GM20431 (cell line): ENCODE measurements around the gene ANKRD44.
"Not testable (repeated sequence)": the region's sequence is repeated elsewhere in the genome, so short reads cannot be mapped to it uniquely, and the experiment has no call there.

Experiments used
- in situ Hi-C: fragments of 300-500 bp; cut with MseI, MboI; formaldehyde crosslinking; loops from one replicate; pipeline ENCODE4 v1.15.0; 2020; ENCODE audit warnings: low sequenced_read_pairs; ENCODE audit not compliant: unreplicated experiment

Gene ANKRD44

DNA sequence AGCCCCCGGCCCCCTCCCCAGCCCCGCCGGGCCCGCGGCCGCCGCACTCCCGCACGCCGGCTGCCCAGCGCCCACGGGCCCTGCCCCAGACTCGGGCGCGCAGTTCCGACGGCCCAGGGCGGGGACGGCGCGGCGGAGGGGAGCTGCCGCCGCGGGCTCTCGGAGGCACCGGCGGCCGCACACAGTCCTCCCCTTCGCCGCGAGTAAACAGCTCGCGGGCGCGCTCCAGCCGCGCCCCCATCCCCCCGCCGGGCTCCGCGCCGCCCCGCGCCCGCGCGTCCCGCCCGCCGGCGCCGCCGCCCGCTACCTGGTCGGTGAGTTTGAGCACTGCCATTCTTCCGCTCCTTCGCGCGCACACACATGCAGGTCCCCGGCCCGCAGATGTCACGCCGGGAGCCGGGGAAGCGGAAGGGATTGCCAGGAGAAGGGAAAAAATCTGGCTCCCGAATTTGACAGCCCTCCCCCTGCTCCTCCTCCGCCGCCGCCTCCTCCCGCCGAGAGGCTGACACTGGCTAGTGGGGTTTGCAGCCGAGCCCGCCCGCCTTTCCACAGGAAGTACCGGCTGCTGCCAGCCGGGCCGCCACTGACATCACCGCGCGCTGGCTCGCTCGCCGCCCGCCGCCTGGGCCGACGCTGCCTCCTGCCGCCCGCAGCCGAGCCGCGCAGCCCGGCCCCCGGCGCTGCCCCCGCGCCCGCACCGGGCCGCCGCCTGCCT, at the start of gene ANKRD44:
Gene ANKRD44, minus strand, starts transcription at position 510 of the 715 bp plus-strand sequence. Its CDS starts 176 bp downstream, at position 334.
- in situ Hi-C loops, result loop anchor here (10.0 kb wide), 1 partner anchor 116 kb away; no protein-coding TSS in a partner anchor

GRCh38 chr2:197359859-197360258, 49.3 kb upstream of the ANKRD44 start:
- in situ Hi-C loops, result no loop called here

DNA sequence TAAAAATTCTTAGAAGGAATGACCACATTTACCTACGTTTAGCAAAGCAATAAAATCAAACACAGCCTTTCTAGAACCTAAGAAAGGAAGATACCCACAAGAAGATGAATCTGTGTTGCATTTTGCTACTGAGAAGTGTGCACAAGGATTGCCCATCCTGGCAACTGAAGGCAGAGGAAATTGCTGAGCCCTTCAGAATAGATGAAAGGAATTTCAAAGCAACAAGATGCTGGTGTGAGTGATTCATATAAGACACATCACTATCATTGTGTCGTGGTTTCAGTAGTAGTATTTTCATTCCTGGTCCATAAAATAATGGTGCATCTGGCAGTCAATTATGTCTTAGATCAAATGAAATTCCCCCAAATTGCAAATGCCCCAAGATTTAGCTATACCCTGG, 48.4 kb upstream of the ANKRD44 start:
- in situ Hi-C loops, result no loop called here

GRCh38 chr2:197357986-197358385, 47.4 kb upstream of the ANKRD44 start:
- in situ Hi-C loops, result no loop called here

DNA sequence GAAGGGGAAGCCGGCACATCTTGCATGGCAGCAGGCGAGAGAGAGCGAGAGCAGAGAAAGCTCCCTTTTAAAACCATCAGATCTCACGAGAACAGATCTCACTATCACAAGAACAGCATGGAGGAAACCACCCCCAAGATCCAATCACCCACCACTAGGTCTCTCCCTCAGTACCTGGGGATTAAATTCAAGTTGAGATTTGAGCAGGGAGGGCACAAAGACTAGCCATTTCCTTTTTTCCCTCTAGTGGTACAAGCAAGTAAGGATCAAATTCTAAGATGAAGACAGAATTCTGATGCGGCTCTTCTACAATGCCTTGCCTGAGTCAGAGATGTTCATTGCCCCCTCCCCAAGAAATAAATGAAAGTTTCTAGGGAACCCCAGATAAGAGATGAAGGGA, 45.6 kb upstream of the ANKRD44 start:
- in situ Hi-C loops, result no loop called here

DNA sequence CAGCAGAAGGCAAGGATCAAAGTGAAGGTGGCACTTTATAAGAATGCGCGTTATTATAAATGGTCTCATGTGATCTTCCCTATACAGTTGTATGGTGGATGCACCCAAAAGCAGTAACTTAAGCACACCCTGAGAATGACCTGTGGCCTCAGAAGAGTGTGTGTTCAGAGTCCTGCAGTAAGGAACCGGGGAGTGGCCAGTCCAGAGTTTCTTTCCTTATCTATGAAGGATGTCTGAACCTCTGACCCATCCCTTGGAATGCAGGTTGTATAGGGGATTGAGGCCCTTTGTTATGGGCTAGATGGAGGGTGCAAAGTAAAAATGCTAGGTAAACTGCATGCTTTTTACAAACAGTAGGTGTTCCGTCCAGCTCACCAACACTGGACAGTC, 43.6 kb upstream of the ANKRD44 start:
- in situ Hi-C loops, result no loop called here

DNA sequence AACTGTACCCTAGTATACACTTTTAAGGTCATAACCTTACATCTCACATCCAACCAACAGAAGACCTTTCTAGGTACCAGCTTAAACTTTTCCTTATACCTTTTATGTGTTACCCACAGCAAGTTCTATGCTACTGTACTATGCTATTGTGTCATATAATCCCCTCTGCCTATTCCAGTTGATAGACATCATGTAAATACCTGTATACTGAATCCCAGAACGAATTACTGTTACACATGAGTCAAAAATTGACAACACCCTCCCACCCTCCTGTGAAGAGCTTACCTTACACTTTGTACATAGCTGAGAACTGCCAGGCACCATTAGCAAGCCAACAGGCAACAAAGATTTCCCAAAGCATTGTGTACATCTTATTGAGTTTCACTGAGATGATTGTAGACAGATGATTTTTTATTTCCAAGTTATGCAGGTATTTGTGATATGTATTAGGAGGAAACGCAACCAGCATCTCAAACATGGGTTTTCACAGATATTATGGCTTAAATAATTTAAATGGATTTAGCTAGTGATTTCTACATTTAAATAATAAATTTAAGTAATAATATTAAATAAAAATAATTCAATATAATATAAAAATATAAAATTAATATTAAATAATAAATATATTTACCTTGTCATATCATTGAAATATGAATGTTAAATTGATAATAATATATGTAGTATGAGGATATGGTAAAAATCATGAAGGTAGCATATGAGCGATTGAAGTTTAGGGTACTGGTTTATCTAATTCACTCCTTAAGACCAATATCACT, 43.0 kb upstream of the ANKRD44 start:
- in situ Hi-C loops, result no loop called here

DNA sequence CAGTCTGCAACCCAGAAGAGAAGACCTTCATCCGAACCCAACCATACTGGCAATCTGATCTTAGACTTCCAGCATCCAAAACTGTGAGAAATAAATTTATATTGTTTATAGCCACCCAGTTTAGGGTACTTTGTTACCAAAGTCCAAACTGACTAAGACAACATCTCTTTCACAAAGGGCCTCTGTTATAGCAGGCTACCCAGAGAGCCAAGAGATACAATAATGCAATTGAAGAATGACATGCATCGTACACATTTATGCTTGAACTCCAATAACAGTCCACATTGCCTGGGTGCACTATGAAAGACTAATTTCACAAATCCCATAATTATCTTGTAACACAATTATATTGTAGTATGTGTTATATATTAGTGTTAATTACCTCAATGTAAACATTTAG, 39.1 kb upstream of the ANKRD44 start:
- in situ Hi-C loops, result no loop called here

- in situ Hi-C loops, result no loop called here
These were observed 38.3 kb upstream of the ANKRD44 start for GRCh38 chr2:197348721-197349360.

GRCh38 chr2:197345846-197346370, 35.3 kb upstream of the ANKRD44 start:
- in situ Hi-C loops, result no loop called here

DNA sequence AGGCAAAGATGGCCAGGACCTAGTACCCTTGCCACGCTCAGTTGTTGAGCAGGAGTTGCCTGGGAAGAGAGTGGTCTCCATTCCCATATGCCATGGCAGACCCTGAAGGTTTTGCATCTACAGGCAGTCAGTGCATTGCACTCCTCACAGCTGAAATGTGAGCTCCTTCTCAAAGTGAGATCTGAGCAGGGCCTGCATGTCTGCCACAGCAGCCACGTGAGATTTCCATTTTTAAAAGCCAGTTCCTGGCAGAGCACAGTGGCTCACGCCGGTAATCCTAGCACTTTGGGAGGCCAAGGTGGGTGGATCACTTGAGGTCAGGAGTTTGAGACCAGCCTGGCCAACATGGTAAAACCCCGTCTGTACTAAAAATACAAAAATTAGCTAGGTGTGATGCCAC, 33.4 kb upstream of the ANKRD44 start:
- in situ Hi-C loops, result not testable (repeated sequence)

GRCh38 chr2:197340591-197340990, 30.0 kb upstream of the ANKRD44 start:
- in situ Hi-C loops, result no loop called here

DNA sequence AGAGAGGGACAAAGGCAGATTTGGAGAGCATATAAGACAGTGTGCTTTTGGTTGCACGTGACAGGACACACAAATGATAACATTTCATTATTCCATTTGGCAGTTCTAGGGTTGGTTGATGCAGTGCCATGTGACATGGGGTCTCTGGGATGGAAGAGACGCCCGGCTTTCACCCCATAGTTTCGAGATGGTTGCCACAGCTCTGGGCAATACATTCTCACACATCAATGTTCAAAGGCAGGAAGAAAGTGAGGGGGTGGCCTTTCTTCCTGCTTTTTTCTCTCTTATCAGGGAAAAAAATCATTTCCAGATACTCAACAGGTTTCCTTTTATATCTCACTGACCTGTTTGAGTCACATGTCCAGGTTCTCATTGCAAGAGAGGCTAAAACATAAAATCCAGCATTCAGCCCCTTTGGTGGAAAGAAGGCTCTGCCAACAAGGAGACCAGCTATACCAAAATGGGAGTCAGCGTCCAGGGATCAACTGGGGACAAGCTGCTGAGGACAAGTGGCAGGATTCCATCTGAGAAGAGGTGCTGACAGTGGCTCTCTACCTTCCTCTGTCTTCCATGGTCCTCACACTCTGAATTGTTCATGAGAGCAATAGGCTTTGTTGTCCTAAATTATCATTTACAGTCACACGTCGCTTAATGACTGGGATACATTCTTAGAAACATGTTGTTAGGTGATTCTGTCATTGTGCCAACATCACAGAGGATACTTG, 29.1 kb upstream of the ANKRD44 start:
- in situ Hi-C loops, result no loop called here

- in situ Hi-C loops, result no loop called here
These were observed 28.4 kb upstream of the ANKRD44 start for GRCh38 chr2:197339016-197339415.

- in situ Hi-C loops, result no loop called here
These were observed 22.1 kb upstream of the ANKRD44 start for GRCh38 chr2:197332641-197333040.

- in situ Hi-C loops, result no loop called here
These were observed 17.9 kb upstream of the ANKRD44 start for GRCh38 chr2:197328461-197328860.

DNA sequence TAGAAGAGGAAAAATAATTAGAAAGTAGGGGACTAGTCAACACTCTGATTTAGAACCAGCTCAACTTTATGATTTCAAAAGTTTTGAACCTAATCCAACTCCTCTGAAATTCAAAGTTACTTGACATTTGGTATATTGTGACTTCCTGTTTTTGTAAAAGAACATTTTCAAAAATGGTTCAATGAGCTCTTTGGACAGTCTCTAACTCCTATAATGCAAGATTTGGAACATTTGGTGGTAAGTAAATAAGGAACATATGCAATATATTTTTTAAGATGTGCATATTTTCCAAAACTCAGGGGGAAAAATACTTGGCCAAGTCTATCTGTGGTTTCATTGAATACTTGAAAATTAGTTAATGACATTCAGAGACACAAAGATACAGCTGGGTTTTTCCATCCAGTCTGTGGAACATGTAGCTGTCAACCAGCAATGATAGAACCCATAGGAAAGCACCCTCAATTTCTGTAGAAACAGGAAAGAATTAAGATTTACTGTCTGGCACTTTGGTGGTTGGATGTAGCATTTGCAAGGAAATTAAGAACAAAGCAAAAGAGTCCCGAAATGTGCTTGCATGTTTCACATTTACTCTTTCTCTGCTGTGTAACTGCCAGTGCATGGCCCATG, 17.0 kb upstream of the ANKRD44 start:
- in situ Hi-C loops, result no loop called here

GRCh38 chr2:197327073-197327471, 16.5 kb upstream of the ANKRD44 start:
- in situ Hi-C loops, result no loop called here

DNA sequence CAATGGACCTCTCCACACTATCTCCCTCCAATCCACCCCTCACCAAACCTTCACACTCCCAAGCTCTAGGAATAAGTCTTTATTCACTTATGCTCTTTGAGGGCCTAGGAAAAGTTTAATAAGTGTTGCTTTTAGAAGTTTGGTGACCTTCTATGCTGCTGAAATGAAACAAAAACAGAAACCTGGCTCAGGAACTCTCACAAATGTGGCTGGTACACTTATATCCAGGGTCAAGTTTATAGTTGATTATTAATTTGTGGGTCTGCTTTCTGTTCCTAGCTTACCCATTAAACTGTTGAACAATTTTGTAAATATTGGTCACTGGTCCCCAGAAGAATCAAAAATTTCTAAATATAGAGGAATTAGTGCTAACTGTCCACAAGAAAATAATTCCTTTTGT, 14.2 kb upstream of the ANKRD44 start:
- in situ Hi-C loops, result no loop called here
